GM18519 (cell line): ENCODE results near the gene NT5C1A.

ENCODE experiments used
- ATAC-seq: cut with Tn5 transposase; IDR thresholded peaks from one replicate; pipeline ENCODE4 v1.9.1; 2021; ENCODE audit warnings: mild to moderate bottlenecking, moderate library complexity; ENCODE audit not compliant: unreplicated experiment, low FRiP score

Gene NT5C1A

GRCh38 chr1:39663559-39663958 lies 8.3 kb downstream of the NT5C1A start:
- ATAC-seq, result no peak

GRCh38 chr1:39662861-39663260 lies 9.0 kb downstream of the NT5C1A start:
- ATAC-seq, result no peak

GRCh38 chr1:39659538-39659937 lies 12.4 kb downstream of the NT5C1A start:
- no peak for ATAC-seq

GRCh38 chr1:39659110-39659509 lies 12.8 kb downstream of the NT5C1A start:
- ATAC-seq, result no peak

- no peak for ATAC-seq
Observed at GRCh38 chr1:39657923-39658485, 13.9 kb downstream of the NT5C1A start.

GRCh38 chr1:39657402-39657801 lies 14.5 kb downstream of the NT5C1A start:
- ATAC-seq, result no peak

- no peak for ATAC-seq
Observed at GRCh38 chr1:39656391-39656790, 15.5 kb downstream of the NT5C1A start.

GRCh38 chr1:39655578-39656268 lies 16.2 kb downstream of the NT5C1A start:
- no peak for ATAC-seq

GRCh38 chr1:39654291-39654690 lies 17.6 kb downstream of the NT5C1A start:
- no peak for ATAC-seq

- ATAC-seq, result no peak
Observed at GRCh38 chr1:39653546-39654031, 18.3 kb downstream of the NT5C1A start.

GRCh38 chr1:39652554-39652953 lies 19.4 kb downstream of the NT5C1A start:
- ATAC-seq, result no peak

- ATAC-seq, result no peak
Observed at GRCh38 chr1:39652105-39652504, 19.8 kb downstream of the NT5C1A start.

GRCh38 chr1:39650431-39650830 lies 21.5 kb downstream of the NT5C1A start:
- no peak for ATAC-seq

- ATAC-seq, result no peak
Observed at GRCh38 chr1:39649636-39650185, 22.2 kb downstream of the NT5C1A start.

GRCh38 chr1:39648496-39648895 lies 23.4 kb downstream of the NT5C1A start:
- ATAC-seq, result no peak

GRCh38 chr1:39647247-39647646 lies 24.7 kb downstream of the NT5C1A start:
- no peak for ATAC-seq

- no peak for ATAC-seq
Observed at GRCh38 chr1:39646232-39647081, 25.4 kb downstream of the NT5C1A start.

- no peak for ATAC-seq
Observed at GRCh38 chr1:39645411-39646043, 26.4 kb downstream of the NT5C1A start.

- ATAC-seq, result no peak
Observed at GRCh38 chr1:39643705-39644104, 28.2 kb downstream of the NT5C1A start.

- no peak for ATAC-seq
Observed at GRCh38 chr1:39642796-39643195, 29.1 kb downstream of the NT5C1A start.

- ATAC-seq, result no peak
Observed at GRCh38 chr1:39640861-39641260, 31.0 kb downstream of the NT5C1A start.
